HEK293 (cell line): Measurements from ENCODE around the gene SAMD4A.

ENCODE experiments used
- CTCF ChIA-PET: fragments of 350-600 bp; formaldehyde crosslinking; extraction: SDS; loops from one replicate; lab custom pipeline; 2021; ENCODE audit warnings: antibody characterized with exemption; lab: Yijun Ruan, JAX
- POLR2A ChIA-PET: fragments of 300-600 bp; formaldehyde crosslinking; extraction: SDS; loops from one replicate; lab custom pipeline; 2020; ENCODE audit warnings: antibody characterized with exemption, inconsistent platforms; lab: Yijun Ruan, JAX
- H3K27ac ChIP-seq: fragments of 200-500 bp; sonication (Bioruptor generic); 2 replicates; pipeline ENCODE4 v1.5.1; 2014; ENCODE audit warnings: low read depth, low read length, control low read depth, inconsistent platforms; ENCODE audit errors: extremely low read depth
- H3K36me3 ChIP-seq, 2 experiments: fragments of 200-500 bp in 1 of 2; sonication (Bioruptor generic) in 1 of 2; 1 replicate in 1 of 2; 2 replicates in 1 of 2; pipeline ENCODE4 v1.5.1; 2014 to 2017; ENCODE audit warnings: inconsistent platforms in 2 of 2, low read length in 2 of 2; ENCODE audit not compliant: control insufficient read depth in 2 of 2, insufficient read depth in 1 of 2
- H3K4me1 ChIP-seq: fragments of 200-500 bp; sonication (Bioruptor generic); 2 replicates; pipeline ENCODE4 v1.5.1; 2014; ENCODE audit warnings: mild to moderate bottlenecking, low read length, inconsistent platforms; ENCODE audit not compliant: control insufficient read depth, insufficient read depth
- H3K4me3 ChIP-seq: 2 replicates; pipeline ENCODE4 v1.5.1; 2011; ENCODE audit warnings: low read depth, mild to moderate bottlenecking, control low read depth, low read length, moderate library complexity
- H3K9me3 ChIP-seq: fragments of 200-500 bp; sonication (Bioruptor generic); 2 replicates; pipeline ENCODE4 v1.5.1; 2014; ENCODE audit warnings: low read depth, low read length, inconsistent platforms; ENCODE audit not compliant: control insufficient read depth, insufficient read depth
- GLIS2 ChIP-seq: fragments of 450-650 bp; formaldehyde crosslinking; IDR thresholded peaks from 2 replicates; pipeline ENCODE4 v1.5.1; 2016; ENCODE audit warnings: missing biosample characterization, missing genetic modification characterization
- IKZF3 ChIP-seq: fragments of 450-650 bp; IDR thresholded peaks from 2 replicates; pipeline ENCODE4 v1.5.0; 2018; ENCODE audit warnings: missing biosample characterization, mild to moderate bottlenecking, missing genetic modification characterization, moderate library complexity
- OSR2 ChIP-seq: fragments of 450-650 bp; formaldehyde crosslinking; IDR thresholded peaks from 2 replicates; pipeline ENCODE4 v1.5.1; 2016; ENCODE audit warnings: missing biosample characterization, missing genetic modification characterization
- SP3 ChIP-seq: fragments of 450-650 bp; formaldehyde crosslinking; IDR thresholded peaks from 2 replicates; pipeline ENCODE4 v1.5.1; 2016; ENCODE audit warnings: missing biosample characterization, missing genetic modification characterization
- YY1 ChIP-seq: fragments of 450-650 bp; formaldehyde crosslinking; IDR thresholded peaks from 2 replicates; pipeline ENCODE4 v1.5.1; 2018; ENCODE audit warnings: missing biosample characterization, missing genetic modification characterization
- ZFP3 ChIP-seq: fragments of 450-650 bp; formaldehyde crosslinking; IDR thresholded peaks from 2 replicates; pipeline ENCODE4 v1.5.1; 2016; ENCODE audit warnings: low read depth, missing biosample characterization, missing genetic modification characterization
- ZFP37 ChIP-seq: fragments of 450-650 bp; formaldehyde crosslinking; IDR thresholded peaks from 2 replicates; pipeline ENCODE4 v1.5.1; 2016; ENCODE audit warnings: missing biosample characterization, missing genetic modification characterization
- ZFP69B ChIP-seq: fragments of 450-650 bp; formaldehyde crosslinking; IDR thresholded peaks from 2 replicates; pipeline ENCODE4 v1.5.1; 2016; ENCODE audit warnings: missing biosample characterization, missing genetic modification characterization
- ZNF155 ChIP-seq: fragments of 450-650 bp; formaldehyde crosslinking; IDR thresholded peaks from 2 replicates; pipeline ENCODE4 v1.5.1; 2016; ENCODE audit warnings: missing biosample characterization, missing genetic modification characterization
- ZNF274 ChIP-seq, 2 experiments: fragments of 200-500 bp in 1 of 2; fragments of 450-650 bp in 1 of 2; sonication (Bioruptor generic) in 1 of 2; formaldehyde crosslinking in 1 of 2; IDR thresholded peaks; 2 replicates each; pipeline versions ENCODE4 v1.5.1 to v1.6.1; 2014 to 2016; ENCODE audit warnings: borderline replicate concordance in 1 of 2, inconsistent platforms in 1 of 2, low read length in 1 of 2, missing biosample characterization in 1 of 2, missing genetic modification characterization in 1 of 2
- ZNF302 ChIP-seq: fragments of 450-650 bp; formaldehyde crosslinking; IDR thresholded peaks from 2 replicates; pipeline ENCODE4 v1.5.1; 2016; ENCODE audit warnings: missing biosample characterization, missing genetic modification characterization, low read depth
- ZNF433 ChIP-seq: fragments of 450-650 bp; formaldehyde crosslinking; IDR thresholded peaks from 2 replicates; pipeline ENCODE4 v1.5.1; 2016; ENCODE audit warnings: missing biosample characterization, missing genetic modification characterization, low read depth
- ZNF585B ChIP-seq: fragments of 450-650 bp; formaldehyde crosslinking; IDR thresholded peaks from 2 replicates; pipeline ENCODE4 v1.5.1; 2016; ENCODE audit warnings: missing biosample characterization, missing genetic modification characterization
- ZNF600 ChIP-seq: fragments of 450-650 bp; formaldehyde crosslinking; IDR thresholded peaks from 2 replicates; pipeline ENCODE4 v1.5.1; 2016; ENCODE audit warnings: missing biosample characterization, missing genetic modification characterization
- ZNF837 ChIP-seq: fragments of 450-650 bp; formaldehyde crosslinking; IDR thresholded peaks from 2 replicates; pipeline ENCODE4 v1.5.1; 2016; ENCODE audit warnings: missing biosample characterization, missing genetic modification characterization
- TF ChIP-seq, protein P1 (sequence below): fragments of 450-650 bp; formaldehyde crosslinking; IDR thresholded peaks from 2 replicates; pipeline ENCODE4 v1.5.1; 2017; ENCODE audit warnings: missing biosample characterization, mild to moderate bottlenecking, missing genetic modification characterization, moderate library complexity
- TF ChIP-seq, protein P2 (sequence below): fragments of 450-650 bp; formaldehyde crosslinking; IDR thresholded peaks from 2 replicates; pipeline ENCODE4 v1.5.1; 2016; ENCODE audit warnings: missing biosample characterization, missing genetic modification characterization
- TF ChIP-seq, protein P3 (sequence below): fragments of 450-650 bp; formaldehyde crosslinking; IDR thresholded peaks from 2 replicates; pipeline ENCODE4 v1.5.1; 2016; ENCODE audit warnings: missing biosample characterization, missing genetic modification characterization

SAMD4A gene

DNA sequence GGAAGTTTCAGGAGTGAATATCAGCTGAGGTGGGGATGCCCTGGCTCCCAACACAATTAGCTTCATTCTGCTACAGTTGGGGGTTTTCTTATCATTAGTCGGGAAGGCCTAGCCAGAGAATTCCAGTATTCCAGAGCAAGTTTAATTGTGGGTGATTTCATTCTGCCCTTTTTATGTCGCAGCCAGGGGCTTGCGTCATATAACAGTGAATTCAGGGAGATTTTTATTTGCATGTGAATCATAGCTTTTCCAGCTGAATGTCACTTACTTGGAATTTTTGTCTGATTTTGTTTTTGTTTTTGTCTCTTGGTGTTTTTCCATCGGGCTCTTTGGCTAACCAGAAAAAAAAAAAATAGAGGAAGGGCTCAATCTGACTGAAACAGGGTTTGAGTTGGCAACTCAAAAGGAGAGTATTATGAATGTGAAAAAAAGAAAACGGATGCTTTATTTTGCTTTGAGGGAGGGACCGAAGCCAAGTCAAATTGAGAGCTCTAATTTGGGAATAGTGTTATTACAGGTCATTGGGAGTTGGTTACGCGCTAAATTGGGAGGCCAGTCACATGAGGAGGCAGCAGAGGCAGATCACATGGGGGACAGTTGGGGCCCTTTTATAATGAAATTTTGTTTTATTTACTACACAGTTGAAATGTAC is 119.4 kb downstream of the SAMD4A start:
- Histone ChIP-seq H3K27ac (no peak overlapping the region), H3K4me1 (0 out of 2 replicates have a peak, but pooled peaks cover 2% of the 10 kb centered on the region), H3K36me3 (no peaks in the 10 kb centered on the region), H3K9me3 (no peaks in the 10 kb centered on the region), H3K4me3 (no peak overlapping the region)
- TF ChIP-seq, protein P1, sequence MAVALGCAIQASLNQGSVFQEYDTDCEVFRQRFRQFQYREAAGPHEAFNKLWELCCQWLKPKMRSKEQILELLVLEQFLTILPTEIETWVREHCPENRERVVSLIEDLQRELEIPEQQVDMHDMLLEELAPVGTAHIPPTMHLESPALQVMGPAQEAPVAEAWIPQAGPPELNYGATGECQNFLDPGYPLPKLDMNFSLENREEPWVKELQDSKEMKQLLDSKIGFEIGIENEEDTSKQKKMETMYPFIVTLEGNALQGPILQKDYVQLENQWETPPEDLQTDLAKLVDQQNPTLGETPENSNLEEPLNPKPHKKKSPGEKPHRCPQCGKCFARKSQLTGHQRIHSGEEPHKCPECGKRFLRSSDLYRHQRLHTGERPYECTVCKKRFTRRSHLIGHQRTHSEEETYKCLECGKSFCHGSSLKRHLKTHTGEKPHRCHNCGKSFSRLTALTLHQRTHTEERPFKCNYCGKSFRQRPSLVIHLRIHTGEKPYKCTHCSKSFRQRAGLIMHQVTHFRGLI (tag by site-specific recombination) = no peak
- TF ChIP-seq ZFP3 (tag by site-specific recombination) = no peak
- no peak for TF ChIP-seq ZNF837 (tag by site-specific recombination)
- TF ChIP-seq ZNF600 = no peak
- no peak for TF ChIP-seq OSR2 (tag by site-specific recombination)
- ChIA-PET CTCF (interaction anchor here (0.5 to 1.9 kb wide), 5 partner anchors 9 to 343 kb away, joined by 3 to 5 read pairs (median 4); no protein-coding TSS in a partner anchor), POLR2A (interaction anchor here (1.3 kb wide), 1 partner anchor 121 kb away, joined by 3 read pairs; no protein-coding TSS in a partner anchor)

DNA sequence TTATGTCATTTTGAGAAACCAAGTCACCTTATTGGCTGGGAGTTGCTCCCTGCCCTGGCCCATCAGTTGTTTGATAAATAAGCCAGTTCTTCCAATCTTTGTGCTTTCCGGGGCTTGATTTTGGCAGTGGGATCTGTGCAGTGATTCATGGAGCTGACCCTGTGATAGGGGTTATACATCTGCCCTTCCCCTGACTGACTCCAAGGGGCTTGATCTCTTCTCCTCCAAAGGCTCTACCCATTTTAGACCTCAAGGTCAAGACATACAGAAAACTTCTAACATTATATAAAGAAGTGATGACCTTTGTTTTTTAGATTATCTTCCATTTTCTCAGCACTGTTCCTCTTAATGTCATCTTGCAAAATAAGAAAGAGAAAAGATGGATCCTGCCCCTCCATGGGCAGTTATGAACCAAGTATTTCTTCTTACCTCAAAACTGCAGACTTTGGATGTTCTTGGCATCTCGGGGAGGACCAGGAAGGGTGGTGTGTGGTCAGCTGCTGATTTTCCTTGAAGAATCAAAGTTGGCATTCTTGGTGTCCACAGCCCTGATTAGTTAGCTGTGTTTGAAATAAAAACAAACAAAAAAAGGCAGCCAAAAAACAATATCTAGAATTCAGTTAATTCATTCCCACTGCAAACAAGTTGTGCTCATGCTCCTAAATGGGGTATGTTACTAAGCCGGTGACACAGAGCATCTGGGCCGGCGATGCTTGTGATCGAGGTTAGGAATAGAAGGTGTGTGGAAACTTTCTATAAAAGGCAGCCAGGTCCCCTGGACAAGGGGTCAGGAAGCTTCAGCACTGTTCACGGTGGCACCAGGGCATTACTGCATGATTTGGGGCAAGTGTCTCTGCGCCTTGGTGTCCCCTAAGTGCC is 120.2 kb downstream of the SAMD4A start:
- H3K4me1 ChIP-seq = no peaks in the 10 kb centered on the region
- ChIA-PET CTCF (interaction anchor here (0.5 to 1.9 kb wide), 3 partner anchors 9 to 121 kb away, joined by 3 to 4 read pairs (median 3); no protein-coding TSS in a partner anchor), POLR2A (interaction anchor here (1.3 kb wide), 1 partner anchor 121 kb away, joined by 3 read pairs; no protein-coding TSS in a partner anchor)
- no peaks in the 10 kb centered on the region for H3K9me3 ChIP-seq
- H3K36me3 ChIP-seq = no peaks in the 10 kb centered on the region
- TF ChIP-seq, protein P2, sequence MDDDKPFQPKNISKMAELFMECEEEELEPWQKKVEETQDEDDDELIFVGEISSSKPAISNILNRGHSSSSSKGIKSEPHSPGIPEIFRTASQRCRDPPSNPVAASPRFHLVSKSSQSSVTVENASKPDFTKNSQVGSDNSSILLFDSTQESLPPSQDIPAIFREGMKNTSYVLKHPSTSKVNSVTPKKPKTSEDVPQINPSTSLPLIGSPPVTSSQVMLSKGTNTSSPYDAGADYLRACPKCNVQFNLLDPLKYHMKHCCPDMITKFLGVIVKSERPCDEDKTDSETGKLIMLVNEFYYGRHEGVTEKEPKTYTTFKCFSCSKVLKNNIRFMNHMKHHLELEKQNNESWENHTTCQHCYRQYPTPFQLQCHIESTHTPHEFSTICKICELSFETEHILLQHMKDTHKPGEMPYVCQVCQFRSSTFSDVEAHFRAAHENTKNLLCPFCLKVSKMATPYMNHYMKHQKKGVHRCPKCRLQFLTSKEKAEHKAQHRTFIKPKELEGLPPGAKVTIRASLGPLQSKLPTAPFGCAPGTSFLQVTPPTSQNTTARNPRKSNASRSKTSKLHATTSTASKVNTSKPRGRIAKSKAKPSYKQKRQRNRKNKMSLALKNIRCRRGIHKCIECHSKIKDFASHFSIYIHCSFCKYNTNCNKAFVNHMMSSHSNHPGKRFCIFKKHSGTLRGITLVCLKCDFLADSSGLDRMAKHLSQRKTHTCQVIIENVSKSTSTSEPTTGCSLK = no peak
- TF ChIP-seq ZNF433 (tag by site-specific recombination) = no peak
- TF ChIP-seq ZFP37 (tag by site-specific recombination) = no peak
- TF ChIP-seq ZNF274 (IDR thresholded peaks at IDR 0.05; ENCODE audit: low read length) = no peak
- no peak for TF ChIP-seq ZNF274 (tag by site-specific recombination; IDR thresholded peaks at IDR 0.05; ENCODE audit: borderline replicate concordance)
- TF ChIP-seq SP3 = no peak
- no peak for TF ChIP-seq ZNF585B (tag by site-specific recombination)
- no peak for TF ChIP-seq IKZF3
- TF ChIP-seq ZFP69B (tag by site-specific recombination) = no peak
- TF ChIP-seq, protein P3, sequence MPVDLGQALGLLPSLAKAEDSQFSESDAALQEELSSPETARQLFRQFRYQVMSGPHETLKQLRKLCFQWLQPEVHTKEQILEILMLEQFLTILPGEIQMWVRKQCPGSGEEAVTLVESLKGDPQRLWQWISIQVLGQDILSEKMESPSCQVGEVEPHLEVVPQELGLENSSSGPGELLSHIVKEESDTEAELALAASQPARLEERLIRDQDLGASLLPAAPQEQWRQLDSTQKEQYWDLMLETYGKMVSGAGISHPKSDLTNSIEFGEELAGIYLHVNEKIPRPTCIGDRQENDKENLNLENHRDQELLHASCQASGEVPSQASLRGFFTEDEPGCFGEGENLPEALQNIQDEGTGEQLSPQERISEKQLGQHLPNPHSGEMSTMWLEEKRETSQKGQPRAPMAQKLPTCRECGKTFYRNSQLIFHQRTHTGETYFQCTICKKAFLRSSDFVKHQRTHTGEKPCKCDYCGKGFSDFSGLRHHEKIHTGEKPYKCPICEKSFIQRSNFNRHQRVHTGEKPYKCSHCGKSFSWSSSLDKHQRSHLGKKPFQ (tag by site-specific recombination) = no peak
- no peak for TF ChIP-seq GLIS2
- TF ChIP-seq, protein P1 (tag by site-specific recombination) = no peak
- no peak for TF ChIP-seq ZNF302 (tag by site-specific recombination)
- no peak for TF ChIP-seq ZNF155 (tag by site-specific recombination)
- no peak for TF ChIP-seq YY1 (tag by site-specific recombination)
- no peak overlapping the region for H3K4me3 ChIP-seq
- H3K27ac ChIP-seq = no peak overlapping the region
